Uterus (tissue), 2 donors: ENCODE results near the gene RPL3.

Source experiments
- CTCF ChIP-seq, 4 experiments: fragments of 200-600 bp in 2 of 4; fragments of 450-650 bp in 2 of 4; sonication (generic) in 2 of 4; IDR thresholded peaks; one replicate each; pipeline ENCODE4 v1.5.1; 2016 to 2019; ENCODE audit warnings: antibody characterized with exemption in 4 of 4, mild to moderate bottlenecking in 2 of 4, moderate library complexity in 1 of 4
- POLR2A ChIP-seq, 2 donors: fragments of 450-650 bp; IDR thresholded peaks; one replicate each; pipeline ENCODE4 v1.6.1; 2016; ENCODE audit warnings: antibody characterized with exemption in 2 of 2, mild to moderate bottlenecking in 1 of 2, moderate library complexity in 1 of 2

GRCh38 chr22:39266398-39267030 lies 52.9 kb downstream of the RPL3 start:
- TF ChIP-seq CTCF (IDR thresholded peaks at IDR 0.05) = no peak
- no peak for TF ChIP-seq POLR2A (IDR thresholded peaks at IDR 0.05)
